IPS-15b (cell line): ENCODE data around the gene MYH16.
"Not testable (repeated sequence)": the region's sequence is repeated elsewhere in the genome, so short reads cannot be mapped to it uniquely, and the experiment has no call there.

Experiments
- H3K27me3 ChIP-seq: one replicate; pipeline ENCODE4 v1.6.1; 2013; ENCODE audit warnings: low read length; ENCODE audit not compliant: control insufficient read depth, insufficient read depth
- H3K36me3 ChIP-seq: one replicate; pipeline ENCODE4 v1.6.1; 2013; ENCODE audit warnings: low read length; ENCODE audit not compliant: control insufficient read depth, insufficient read depth
- H3K4me1 ChIP-seq: one replicate; pipeline ENCODE4 v1.6.1; 2013; ENCODE audit warnings: mild to moderate bottlenecking, low read length; ENCODE audit not compliant: control insufficient read depth, insufficient read depth
- H3K4me3 ChIP-seq: one replicate; pipeline ENCODE4 v1.5.1; 2013; ENCODE audit warnings: low read depth, low read length
- H3K9ac ChIP-seq: one replicate; pipeline ENCODE4 v1.6.1; 2013; ENCODE audit warnings: low read depth, mild to moderate bottlenecking, low read length
- H3K9me3 ChIP-seq: one replicate; pipeline ENCODE4 v1.6.1; 2013; ENCODE audit warnings: mild to moderate bottlenecking, low read length; ENCODE audit not compliant: control insufficient read depth, insufficient read depth

Gene MYH16

DNA sequence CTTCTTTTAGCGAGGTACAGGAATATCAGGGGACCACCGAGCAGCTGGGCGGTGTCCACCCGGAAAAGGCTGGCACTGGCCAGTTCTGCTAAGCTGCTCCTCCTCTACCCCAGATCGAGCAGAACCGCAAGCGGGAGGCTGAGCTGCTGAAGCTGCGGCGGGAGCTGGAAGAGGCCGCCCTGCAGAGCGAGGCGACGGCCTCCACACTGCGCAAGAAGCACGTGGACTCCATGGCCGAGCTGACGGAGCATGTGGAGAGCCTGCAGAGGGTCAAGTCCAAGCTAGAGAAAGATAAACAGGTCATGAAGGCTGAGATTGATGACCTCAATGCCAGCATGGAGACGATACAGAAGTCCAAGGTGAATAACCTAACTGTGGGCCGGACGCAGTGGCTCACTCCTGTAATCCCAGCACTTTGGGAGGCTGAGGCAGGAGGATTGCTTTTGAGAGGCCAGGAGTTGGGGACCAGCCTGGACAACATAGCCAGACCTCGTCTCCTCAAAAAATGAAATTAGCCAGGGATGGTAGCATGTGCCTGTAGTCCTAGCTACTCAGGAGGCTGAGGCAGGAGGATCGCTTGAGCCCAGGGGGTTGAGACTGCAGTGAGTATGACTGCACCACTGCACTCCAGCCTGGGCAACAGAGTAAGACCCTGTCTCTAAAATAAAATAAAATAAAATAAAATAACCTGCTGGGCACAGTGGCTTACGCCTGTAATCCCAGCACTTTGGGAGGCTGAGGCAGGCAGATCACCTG lies 15.3 kb downstream of the MYH16 start:
- H3K9ac ChIP-seq = no peak overlapping the region
- no peaks in the 10 kb centered on the region for H3K9me3 ChIP-seq
- no peak overlapping the region for H3K4me3 ChIP-seq
- H3K4me1 ChIP-seq = no peaks in the 10 kb centered on the region
- H3K36me3 ChIP-seq = no peaks in the 10 kb centered on the region
- no peaks in the 10 kb centered on the region for H3K27me3 ChIP-seq

GRCh38 chr7:99289185-99289584 lies 16.5 kb downstream of the MYH16 start:
- Histone ChIP-seq H3K9me3 (no peaks in the 10 kb centered on the region), H3K4me1 (no peaks in the 10 kb centered on the region), H3K36me3 (no peaks in the 10 kb centered on the region), H3K9ac (no peak overlapping the region), H3K27me3 (no peaks in the 10 kb centered on the region), H3K4me3 (no peak overlapping the region)

GRCh38 chr7:99290148-99290547 lies 17.5 kb downstream of the MYH16 start:
- not testable (repeated sequence) for H3K9ac ChIP-seq, H3K4me1 ChIP-seq, H3K36me3 ChIP-seq, H3K27me3 ChIP-seq, H3K4me3 ChIP-seq, H3K9me3 ChIP-seq

GRCh38 chr7:99290980-99291607 lies 18.5 kb downstream of the MYH16 start:
- H3K4me1 ChIP-seq = no peaks in the 10 kb centered on the region

GRCh38 chr7:99292127-99292526 lies 19.5 kb downstream of the MYH16 start:
- H3K27me3 ChIP-seq = no peaks in the 10 kb centered on the region
- H3K36me3 ChIP-seq = no peaks in the 10 kb centered on the region
- H3K4me1 ChIP-seq = no peaks in the 10 kb centered on the region
- H3K9ac ChIP-seq = no peak overlapping the region
- no peak overlapping the region for H3K4me3 ChIP-seq
- no peaks in the 10 kb centered on the region for H3K9me3 ChIP-seq

More at GRCh38 chr7:99290980-99291607, 18.5 kb downstream of the MYH16 start:
- Histone ChIP-seq H3K27me3 (no peaks in the 10 kb centered on the region), H3K9ac (no peak overlapping the region), H3K9me3 (no peaks in the 10 kb centered on the region), H3K4me3 (no peak overlapping the region), H3K36me3 (no peaks in the 10 kb centered on the region)

GRCh38 chr7:99293167-99293566 lies 20.5 kb downstream of the MYH16 start:
- Histone ChIP-seq H3K36me3 (no peaks in the 10 kb centered on the region), H3K4me3 (no peak overlapping the region), H3K4me1 (no peaks in the 10 kb centered on the region), H3K9me3 (no peaks in the 10 kb centered on the region), H3K27me3 (no peaks in the 10 kb centered on the region), H3K9ac (no peak overlapping the region)

DNA sequence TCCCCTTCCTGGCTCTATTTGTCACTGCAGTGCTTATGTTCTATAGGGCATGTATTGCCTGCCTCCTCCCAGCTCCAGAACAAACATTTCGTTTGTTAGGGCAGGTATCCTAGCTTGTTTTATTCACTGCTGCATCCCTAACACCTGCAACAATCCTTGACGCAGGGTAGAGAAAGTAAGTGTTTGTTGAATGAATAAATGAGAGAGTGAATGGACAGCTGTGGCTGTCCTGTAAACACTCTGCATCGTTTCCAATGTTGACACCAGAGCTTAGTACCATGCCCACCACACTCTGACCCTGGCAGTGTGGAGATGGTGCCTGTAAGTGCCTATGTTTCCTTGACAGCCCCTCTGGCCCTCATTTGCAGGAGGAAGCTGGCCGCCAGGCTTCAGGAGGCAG lies 21.0 kb downstream of the MYH16 start:
- no peak overlapping the region for H3K9ac ChIP-seq

DNA sequence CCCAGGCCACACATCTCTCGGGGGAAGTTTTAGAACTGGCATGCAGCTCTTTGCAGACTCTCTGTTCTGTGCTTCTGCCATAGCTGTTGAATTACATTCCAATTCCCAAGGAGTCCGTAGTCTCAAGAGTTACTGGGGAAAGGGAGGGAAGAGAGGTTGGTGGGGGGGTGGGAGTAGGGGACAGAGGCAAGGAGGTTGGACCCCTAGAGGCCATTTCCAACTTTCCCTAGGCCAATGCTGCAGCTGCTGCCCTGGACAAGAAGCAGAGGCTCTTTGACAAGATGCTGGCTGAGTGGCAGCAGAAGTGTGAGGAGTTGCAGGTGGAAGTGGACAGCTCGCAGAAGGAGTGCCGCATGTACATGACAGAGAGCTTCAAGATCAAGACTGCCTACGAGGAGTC lies 23.8 kb downstream of the MYH16 start:
- Histone ChIP-seq H3K9ac (no peak overlapping the region), H3K4me1 (no peaks in the 10 kb centered on the region), H3K27me3 (no peaks in the 10 kb centered on the region), H3K9me3 (no peaks in the 10 kb centered on the region), H3K36me3 (no peaks in the 10 kb centered on the region), H3K4me3 (no peak overlapping the region)

More for the DNA sequence above, 21.0 kb downstream of the MYH16 start:
- Histone ChIP-seq H3K4me1 (no peaks in the 10 kb centered on the region), H3K4me3 (no peak overlapping the region), H3K27me3 (no peaks in the 10 kb centered on the region), H3K36me3 (no peaks in the 10 kb centered on the region), H3K9me3 (no peaks in the 10 kb centered on the region)

DNA sequence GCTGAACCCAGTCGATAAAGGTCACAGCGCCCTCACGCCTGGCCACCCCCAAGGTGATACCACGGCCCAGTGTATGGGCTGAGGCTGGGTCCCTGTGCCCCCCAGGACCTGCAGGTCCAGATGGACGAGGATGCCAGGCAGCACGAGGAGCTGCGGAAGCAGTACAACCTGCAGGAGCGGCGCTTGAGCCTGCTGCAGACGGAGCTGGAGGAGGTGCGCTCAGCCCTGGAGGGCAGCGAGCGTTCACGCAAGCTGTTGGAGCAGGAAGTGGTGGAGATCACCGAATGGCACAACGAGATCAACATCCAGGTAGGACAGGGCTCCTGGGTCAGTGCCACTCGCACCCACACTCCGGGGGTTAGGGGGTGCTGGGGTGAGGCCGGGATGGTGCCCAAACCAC lies 28.9 kb downstream of the MYH16 start:
- Histone ChIP-seq H3K9ac (no peak overlapping the region), H3K27me3 (no peaks in the 10 kb centered on the region), H3K4me1 (no peaks in the 10 kb centered on the region), H3K9me3 (no peaks in the 10 kb centered on the region), H3K36me3 (no peaks in the 10 kb centered on the region), H3K4me3 (no peak overlapping the region)

GRCh38 chr7:99305473-99306260 lies 33.0 kb downstream of the MYH16 start:
- no peaks in the 10 kb centered on the region for H3K4me1 ChIP-seq
- no peaks in the 10 kb centered on the region for H3K9me3 ChIP-seq
- no peaks in the 10 kb centered on the region for H3K36me3 ChIP-seq
- no peak overlapping the region for H3K9ac ChIP-seq
- no peaks in the 10 kb centered on the region for H3K27me3 ChIP-seq
- no peak overlapping the region for H3K4me3 ChIP-seq

GRCh38 chr7:99308461-99309074 lies 35.9 kb downstream of the MYH16 start:
- Histone ChIP-seq H3K9me3 (no peaks in the 10 kb centered on the region), H3K27me3 (no peaks in the 10 kb centered on the region), H3K4me3 (no peak overlapping the region), H3K36me3 (no peaks in the 10 kb centered on the region), H3K9ac (no peak overlapping the region), H3K4me1 (no peaks in the 10 kb centered on the region)
